Type B pancreatic cell (in vitro differentiated cells): ENCODE data around the gene THEMIS. TPM values are rescaled to one million over a fixed set of nuclear protein-coding genes. Genes with fewer than 3 reads are reported as not detected.

ENCODE experiments used
- DNase-seq: peaks from one replicate; pipeline ENCODE4 v3.0.0; 2021; ENCODE audit warnings: mixed read lengths; ENCODE audit not compliant: unreplicated experiment; ENCODE audit errors: extremely low spot score
- H3K27ac Mint-ChIP-seq: 2 replicates; pipeline ENCODE4 v1.8.0; 2021; ENCODE audit warnings: mild to moderate bottlenecking, mixed read lengths
- H3K27me3 Mint-ChIP-seq: 2 replicates; pipeline ENCODE4 v1.8.0; 2021; ENCODE audit warnings: mixed read lengths
- H3K36me3 Mint-ChIP-seq: 2 replicates; pipeline ENCODE4 v1.8.0; 2021; ENCODE audit warnings: mixed read lengths
- H3K4me1 Mint-ChIP-seq: one replicate; pipeline ENCODE4 v1.8.0; 2021; ENCODE audit warnings: mixed read lengths; ENCODE audit not compliant: unreplicated experiment
- H3K4me3 Mint-ChIP-seq: 2 replicates; pipeline ENCODE4 v1.8.0; 2021; ENCODE audit warnings: mild to moderate bottlenecking, mixed read lengths
- H3K9me3 Mint-ChIP-seq: 2 replicates; pipeline ENCODE4 v1.8.0; 2021; ENCODE audit warnings: mixed read lengths
- CTCF ChIP-seq: fragments of 200-600 bp; sonication (generic); conservative IDR thresholded peaks from 2 replicates; pipeline ENCODE4 v1.5.0; 2021; ENCODE audit warnings: antibody characterized with exemption, mild to moderate bottlenecking
- total RNA-seq: library from RNA; stranded (reverse); gene quantifications from 2 replicates; pipeline ENCODE4 v1.2.1, GENCODE V29; 2021; ENCODE audit warnings: low replicate concordance

The THEMIS gene
- total RNA-seq, 1 donor from 2014 or later: not detected

GRCh38 chr6:127851197-127851596 is 49.7 kb downstream of the THEMIS start:
- Mint-ChIP-seq H3K4me1 (no peaks in the 10 kb centered on the region), H3K27ac (no peak overlapping the region), H3K27me3 (no peaks in the 10 kb centered on the region), H3K36me3 (no peaks in the 10 kb centered on the region), H3K9me3 (peaks cover 5% of the 10 kb centered on the region), H3K4me3 (no peak overlapping the region)
- no peak for DNase-seq
- no peak for TF ChIP-seq CTCF

DNA sequence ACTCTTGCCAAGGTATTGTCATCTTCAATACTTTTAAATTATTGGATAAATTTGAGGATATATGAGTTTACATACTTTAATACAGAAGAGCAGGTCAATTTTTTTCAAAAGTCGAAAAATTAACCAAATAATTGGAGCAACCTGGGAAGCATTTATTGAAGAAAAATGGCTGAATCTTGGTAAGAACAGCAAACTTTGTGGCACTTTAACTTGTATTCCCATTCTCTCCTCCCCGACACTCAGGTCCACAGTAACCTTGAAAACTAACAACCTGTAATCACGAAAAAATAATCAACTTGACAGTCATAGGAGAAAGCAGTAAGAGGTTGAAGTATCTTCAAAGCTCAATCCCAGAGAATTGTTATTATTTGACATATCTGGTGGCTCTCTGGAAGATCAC is 55.6 kb downstream of the THEMIS start:
- Mint-ChIP-seq H3K27ac (no peak overlapping the region), H3K36me3 (no peaks in the 10 kb centered on the region), H3K9me3 (peaks cover 5% of the 10 kb centered on the region), H3K4me3 (no peak overlapping the region), H3K27me3 (no peaks in the 10 kb centered on the region), H3K4me1 (no peaks in the 10 kb centered on the region)
- TF ChIP-seq CTCF: no peak
- no peak for DNase-seq

DNA sequence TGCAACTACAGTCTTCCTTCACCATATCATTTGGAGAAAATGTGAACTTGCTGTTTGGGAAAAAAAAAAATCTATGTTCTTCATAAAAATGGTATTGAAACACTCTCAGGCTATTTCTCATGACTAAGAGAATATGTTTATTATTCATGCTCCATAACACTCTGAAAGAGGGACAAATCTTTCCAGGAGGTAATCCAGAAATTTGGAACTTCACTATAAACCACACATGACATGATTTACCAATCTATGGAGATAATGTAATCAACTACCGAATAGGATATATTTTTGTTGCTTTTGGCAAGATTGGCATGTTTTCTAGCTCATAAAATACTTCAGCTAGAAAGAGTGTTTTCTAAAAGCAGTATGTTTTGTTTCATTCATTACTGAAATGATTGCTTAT is 56.3 kb downstream of the THEMIS start:
- H3K27me3 Mint-ChIP-seq: no peaks in the 10 kb centered on the region
- H3K36me3 Mint-ChIP-seq: no peaks in the 10 kb centered on the region
- no peak overlapping the region for H3K27ac Mint-ChIP-seq
- TF ChIP-seq CTCF: no peak
- no peak for DNase-seq
- peaks cover 5% of the 10 kb centered on the region for H3K9me3 Mint-ChIP-seq
- no peak overlapping the region for H3K4me3 Mint-ChIP-seq
- no peaks in the 10 kb centered on the region for H3K4me1 Mint-ChIP-seq

DNA sequence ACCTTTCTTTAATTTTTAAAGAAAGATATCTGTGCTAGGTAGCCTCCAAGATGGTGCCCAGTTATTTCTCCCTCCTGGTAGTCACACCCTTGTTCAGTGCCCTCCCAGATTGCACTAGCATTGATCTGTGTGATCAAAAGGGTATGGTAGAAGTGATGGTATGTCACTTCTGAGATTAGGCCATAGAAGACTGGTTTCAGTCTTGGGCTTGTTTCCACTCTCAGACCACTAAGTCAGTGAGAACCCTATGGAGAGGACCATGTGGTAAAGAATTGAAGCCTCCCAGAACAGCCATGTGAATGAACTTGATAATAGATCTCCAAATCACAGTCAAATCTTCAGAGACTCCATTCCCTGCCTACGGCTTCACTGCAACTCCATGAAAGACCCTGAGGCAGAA is 57.3 kb downstream of the THEMIS start:
- Mint-ChIP-seq H3K4me1 (no peaks in the 10 kb centered on the region), H3K27ac (no peak overlapping the region), H3K4me3 (no peak overlapping the region), H3K9me3 (peaks cover 5% of the 10 kb centered on the region), H3K27me3 (no peaks in the 10 kb centered on the region), H3K36me3 (no peaks in the 10 kb centered on the region)
- DNase-seq: no peak
- no peak for TF ChIP-seq CTCF

GRCh38 chr6:127842562-127842961 is 58.3 kb downstream of the THEMIS start:
- no peak overlapping the region for H3K27ac Mint-ChIP-seq
- no peaks in the 10 kb centered on the region for H3K4me1 Mint-ChIP-seq
- peaks cover 5% of the 10 kb centered on the region for H3K9me3 Mint-ChIP-seq
- H3K27me3 Mint-ChIP-seq: no peaks in the 10 kb centered on the region
- H3K4me3 Mint-ChIP-seq: no peak overlapping the region
- H3K36me3 Mint-ChIP-seq: no peaks in the 10 kb centered on the region
- DNase-seq: no peak
- no peak for TF ChIP-seq CTCF

DNA sequence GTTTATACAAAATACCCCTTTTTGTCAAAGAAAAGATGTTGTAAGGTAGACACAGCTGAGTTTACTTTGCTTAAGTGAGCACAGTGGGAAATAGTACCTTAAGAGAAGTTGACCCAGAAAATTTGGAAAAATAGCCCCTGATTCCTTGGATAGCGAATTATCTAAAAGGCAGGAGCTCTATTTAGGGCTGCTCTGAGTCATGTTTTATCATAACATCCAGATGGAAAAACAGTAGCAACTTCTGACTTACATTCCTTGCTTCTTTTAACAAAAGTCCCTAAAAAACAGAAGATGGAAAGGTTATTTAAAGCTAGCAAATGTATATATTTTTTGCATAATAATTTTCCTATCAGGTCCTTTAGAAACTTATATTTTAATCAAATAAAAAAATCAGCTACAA is 59.0 kb downstream of the THEMIS start:
- TF ChIP-seq CTCF: no peak
- H3K36me3 Mint-ChIP-seq: no peaks in the 10 kb centered on the region
- H3K4me1 Mint-ChIP-seq: no peaks in the 10 kb centered on the region
- H3K27ac Mint-ChIP-seq: no peak overlapping the region
- H3K4me3 Mint-ChIP-seq: no peak overlapping the region
- H3K27me3 Mint-ChIP-seq: no peaks in the 10 kb centered on the region
- DNase-seq: no peak
- no peaks in the 10 kb centered on the region for H3K9me3 Mint-ChIP-seq
